ENCODE results near the gene TIMM44.

DNA sequence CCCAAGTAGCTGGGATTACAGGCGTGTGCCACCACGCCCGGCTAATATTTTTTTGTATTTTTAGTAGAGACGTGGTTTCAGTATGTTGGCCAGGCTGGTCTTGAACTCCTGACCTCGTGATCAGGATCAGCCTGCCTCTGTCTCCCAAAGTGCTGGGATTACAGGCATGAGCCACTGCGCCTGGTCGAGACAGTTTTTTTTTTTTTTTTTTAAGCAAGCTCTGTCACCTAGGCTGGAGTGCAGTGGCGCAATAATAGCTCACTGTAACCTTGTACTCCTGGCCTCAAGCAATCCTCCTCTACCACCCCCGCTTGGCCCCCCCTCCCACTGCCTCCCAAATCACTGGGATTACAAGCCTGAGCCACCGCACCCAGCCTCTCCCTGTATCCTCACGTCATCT lies 46.2 kb downstream of the TIMM44 start:
- TF ChIP-seq, protein P1, sequence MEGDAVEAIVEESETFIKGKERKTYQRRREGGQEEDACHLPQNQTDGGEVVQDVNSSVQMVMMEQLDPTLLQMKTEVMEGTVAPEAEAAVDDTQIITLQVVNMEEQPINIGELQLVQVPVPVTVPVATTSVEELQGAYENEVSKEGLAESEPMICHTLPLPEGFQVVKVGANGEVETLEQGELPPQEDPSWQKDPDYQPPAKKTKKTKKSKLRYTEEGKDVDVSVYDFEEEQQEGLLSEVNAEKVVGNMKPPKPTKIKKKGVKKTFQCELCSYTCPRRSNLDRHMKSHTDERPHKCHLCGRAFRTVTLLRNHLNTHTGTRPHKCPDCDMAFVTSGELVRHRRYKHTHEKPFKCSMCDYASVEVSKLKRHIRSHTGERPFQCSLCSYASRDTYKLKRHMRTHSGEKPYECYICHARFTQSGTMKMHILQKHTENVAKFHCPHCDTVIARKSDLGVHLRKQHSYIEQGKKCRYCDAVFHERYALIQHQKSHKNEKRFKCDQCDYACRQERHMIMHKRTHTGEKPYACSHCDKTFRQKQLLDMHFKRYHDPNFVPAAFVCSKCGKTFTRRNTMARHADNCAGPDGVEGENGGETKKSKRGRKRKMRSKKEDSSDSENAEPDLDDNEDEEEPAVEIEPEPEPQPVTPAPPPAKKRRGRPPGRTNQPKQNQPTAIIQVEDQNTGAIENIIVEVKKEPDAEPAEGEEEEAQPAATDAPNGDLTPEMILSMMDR (conservative IDR thresholded peaks at IDR 0.05), result no peak
- TF ChIP-seq EZH2 (IDR thresholded peaks at IDR 0.05; ENCODE audit: low read depth), result no peak
